AG08395 (cell line): ENCODE measurements around the gene MAFB.
"Not testable (repeated sequence)": the region's sequence is repeated elsewhere in the genome, so short reads cannot be mapped to it uniquely, and the experiment has no call there.

Experiments
- DNase-seq: peaks from one replicate; pipeline ENCODE4 v3.0.0; 2012; ENCODE audit warnings: mixed read lengths, low spot score

Gene MAFB

DNA sequence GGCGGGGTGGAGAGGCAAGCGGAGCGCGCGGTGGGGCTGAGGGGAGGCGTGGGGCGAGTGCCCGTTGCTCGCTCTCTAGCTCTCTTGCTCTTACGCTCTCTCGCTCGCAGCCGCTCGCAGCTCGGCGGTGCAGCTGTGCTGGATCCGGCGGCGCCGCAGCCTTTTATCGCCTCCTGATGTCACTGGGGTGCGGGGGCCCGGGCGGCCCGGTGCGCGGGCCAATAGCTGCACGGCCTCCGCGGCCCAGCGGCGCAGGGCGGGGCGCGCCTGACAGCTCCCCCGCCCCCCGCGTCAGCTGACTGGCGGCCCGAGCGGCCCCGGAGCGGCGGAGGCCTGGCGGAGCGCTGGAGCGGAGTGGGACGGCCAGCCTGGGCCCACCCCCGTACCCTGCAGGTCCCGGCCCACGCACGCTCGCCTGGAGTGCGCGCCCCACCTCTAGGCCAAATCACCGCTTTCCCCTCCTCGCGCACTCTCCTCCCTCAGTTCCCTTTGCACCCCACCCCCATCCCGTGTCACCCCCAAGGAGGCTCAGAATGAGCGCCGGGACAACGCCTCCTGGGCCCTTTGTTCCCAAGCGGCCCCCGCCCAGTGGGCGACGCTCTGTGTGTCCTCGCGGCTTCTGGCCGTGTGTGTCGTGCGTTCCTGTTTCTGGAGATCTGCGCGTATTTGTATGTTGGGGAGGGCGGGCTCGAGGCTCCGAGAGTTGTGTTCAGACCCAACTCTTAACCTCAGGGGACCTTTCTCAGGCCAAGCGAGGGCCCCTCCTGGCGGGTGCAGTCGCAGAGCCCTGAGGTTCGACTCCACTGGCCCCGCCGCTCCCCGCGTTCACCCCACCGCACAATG lies at the start of gene MAFB:
TSS of gene MAFB (minus strand) at position 137 of the 843 bp plus-strand sequence. CDS start 386 bp downstream, outside the sequence.
- DNase-seq, result peak; percentile 97

DNA sequence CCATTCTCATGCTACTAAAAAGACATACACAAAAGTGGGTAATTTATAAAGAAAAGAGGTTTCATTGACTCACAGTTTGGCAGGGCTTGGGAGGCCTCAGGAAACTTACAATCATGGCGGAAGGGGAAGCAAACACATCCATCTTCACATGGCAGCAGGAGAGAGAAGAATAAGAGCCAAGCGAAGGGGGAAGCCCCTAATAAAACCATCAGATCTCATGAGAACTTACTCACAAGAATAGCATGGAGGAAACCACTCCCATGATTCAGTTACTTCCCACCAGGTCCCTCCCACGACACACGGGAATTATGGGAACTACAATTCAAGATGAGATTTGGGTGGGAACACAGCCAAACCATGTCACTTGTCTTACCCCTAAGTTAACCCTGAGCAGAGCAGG lies 47.4 kb upstream of the MAFB start:
- not testable (repeated sequence) for DNase-seq

- no peak for DNase-seq
Measured at GRCh38 chr20:40728996-40729395, 40.0 kb upstream of the MAFB start.

- DNase-seq, result no peak
Measured at GRCh38 chr20:40728470-40728869, 39.4 kb upstream of the MAFB start.

- DNase-seq, result no peak
Measured at GRCh38 chr20:40727960-40728359, 38.9 kb upstream of the MAFB start.

GRCh38 chr20:40726776-40727175 lies 37.7 kb upstream of the MAFB start:
- no peak for DNase-seq

DNA sequence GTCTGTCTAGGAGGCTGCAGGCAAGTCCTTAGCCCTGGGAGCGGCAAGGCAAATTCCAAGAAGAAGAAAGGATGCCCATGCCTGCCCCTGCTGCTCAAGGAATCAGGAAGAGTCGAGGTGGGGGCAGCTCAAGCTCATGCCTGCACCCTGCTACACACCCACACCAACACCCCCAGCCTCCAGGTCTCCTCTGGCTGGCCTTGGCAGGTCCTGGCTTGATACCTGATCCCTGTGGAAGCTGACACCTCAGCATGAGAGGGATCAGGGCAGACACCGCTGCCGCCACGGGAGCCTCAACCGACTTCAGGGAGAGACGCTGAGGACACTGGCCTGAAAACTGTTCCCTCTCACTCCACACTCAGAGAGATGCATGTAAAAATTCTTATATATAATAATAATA lies 35.5 kb upstream of the MAFB start:
- DNase-seq, result no peak

DNA sequence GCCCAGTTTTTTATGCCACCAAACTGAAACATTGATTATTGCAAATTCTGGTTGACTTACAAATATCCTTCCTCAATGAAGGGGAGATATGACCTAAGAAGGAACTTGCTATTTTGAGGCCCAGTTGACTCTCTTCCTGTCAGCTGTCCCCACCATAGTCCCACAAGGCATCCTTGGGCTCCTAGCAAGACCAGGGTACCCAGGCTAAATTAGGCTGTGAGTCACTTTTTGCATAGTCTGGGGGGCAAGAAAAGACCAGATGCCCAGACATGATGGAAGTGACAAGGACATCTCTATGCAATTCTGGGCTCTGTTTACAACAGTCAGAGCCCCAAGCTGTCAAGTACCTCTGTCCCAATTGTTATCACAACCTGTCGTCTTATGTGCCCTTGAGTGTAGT lies 31.8 kb upstream of the MAFB start:
- DNase-seq, result no peak

GRCh38 chr20:40720099-40720498 lies 31.1 kb upstream of the MAFB start:
- no peak for DNase-seq

GRCh38 chr20:40718982-40719729 lies 30.1 kb upstream of the MAFB start:
- DNase-seq, result no peak

- no peak for DNase-seq
Measured at GRCh38 chr20:40718214-40718977, 29.4 kb upstream of the MAFB start.

DNA sequence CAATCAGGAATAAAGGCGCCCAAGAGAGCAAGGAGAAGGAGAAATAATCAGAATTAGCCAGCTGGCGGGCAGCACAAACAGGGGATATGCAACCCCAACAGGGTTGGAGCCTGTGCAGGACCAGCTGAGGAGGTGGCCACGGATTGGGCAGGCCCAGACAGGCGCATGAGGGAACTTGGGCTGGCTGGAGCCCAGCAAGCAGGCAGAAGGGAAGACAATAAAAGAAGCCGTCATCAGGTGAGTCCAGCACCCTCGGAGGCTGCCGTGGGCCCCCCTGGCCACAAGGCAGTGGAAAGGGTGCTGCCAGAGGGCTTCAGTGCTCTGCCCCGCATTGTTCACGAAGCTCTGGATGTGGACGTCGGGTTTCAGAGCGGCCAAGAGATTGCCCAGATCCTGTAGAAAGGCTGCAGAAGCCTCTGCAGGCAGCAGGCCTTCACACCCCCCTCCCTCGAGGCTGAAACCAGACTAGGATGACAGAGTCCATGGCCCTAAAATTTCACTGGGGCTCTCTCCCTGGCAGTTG lies 28.4 kb upstream of the MAFB start:
- DNase-seq, result no peak

- DNase-seq, result no peak
Measured at GRCh38 chr20:40715491-40715890, 26.5 kb upstream of the MAFB start.

- no peak for DNase-seq
Measured at GRCh38 chr20:40714916-40715315, 25.9 kb upstream of the MAFB start.

GRCh38 chr20:40714109-40714508 lies 25.1 kb upstream of the MAFB start:
- DNase-seq, result no peak

DNA sequence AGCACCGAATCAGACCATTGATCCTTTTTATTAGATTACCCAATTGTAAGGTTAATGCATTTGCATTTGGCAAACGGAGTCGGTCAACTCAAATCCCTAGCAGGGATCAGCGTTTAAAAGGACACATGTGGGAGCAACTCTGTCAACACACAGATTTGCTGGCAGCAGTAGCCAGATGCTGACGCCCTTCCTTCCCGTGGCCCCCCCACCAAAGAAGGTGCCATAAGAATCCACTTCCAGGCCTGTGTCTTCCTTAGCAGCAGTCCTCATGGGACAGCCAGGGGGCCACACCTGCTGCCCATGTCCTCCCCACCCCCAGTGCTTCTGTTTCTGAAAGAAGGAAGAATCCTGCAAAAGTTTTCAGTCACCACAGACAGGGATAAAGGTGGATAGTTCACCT lies 24.5 kb upstream of the MAFB start:
- DNase-seq, result no peak

DNA sequence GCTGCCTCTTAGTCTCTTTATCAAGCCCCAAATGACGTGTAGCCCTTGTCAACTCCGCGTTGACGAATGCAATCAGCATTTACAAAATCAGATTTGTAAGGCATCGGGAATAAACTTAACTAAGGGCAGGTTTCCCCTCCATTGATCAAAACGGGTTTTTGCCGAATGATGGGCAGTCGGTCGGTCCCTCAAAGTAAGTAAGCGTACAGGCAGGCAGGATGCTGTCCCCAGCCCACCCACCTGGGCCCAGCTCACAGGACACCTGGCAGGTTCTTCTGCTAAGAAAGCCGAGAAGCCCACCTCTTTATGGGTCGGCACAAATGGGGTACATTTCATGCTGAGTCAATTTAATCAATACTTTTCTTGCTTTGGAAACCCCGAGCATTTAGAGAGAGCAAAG lies 22.0 kb upstream of the MAFB start:
- DNase-seq, result no peak

- no peak for DNase-seq
Measured at GRCh38 chr20:40710603-40711002, 21.6 kb upstream of the MAFB start.

DNA sequence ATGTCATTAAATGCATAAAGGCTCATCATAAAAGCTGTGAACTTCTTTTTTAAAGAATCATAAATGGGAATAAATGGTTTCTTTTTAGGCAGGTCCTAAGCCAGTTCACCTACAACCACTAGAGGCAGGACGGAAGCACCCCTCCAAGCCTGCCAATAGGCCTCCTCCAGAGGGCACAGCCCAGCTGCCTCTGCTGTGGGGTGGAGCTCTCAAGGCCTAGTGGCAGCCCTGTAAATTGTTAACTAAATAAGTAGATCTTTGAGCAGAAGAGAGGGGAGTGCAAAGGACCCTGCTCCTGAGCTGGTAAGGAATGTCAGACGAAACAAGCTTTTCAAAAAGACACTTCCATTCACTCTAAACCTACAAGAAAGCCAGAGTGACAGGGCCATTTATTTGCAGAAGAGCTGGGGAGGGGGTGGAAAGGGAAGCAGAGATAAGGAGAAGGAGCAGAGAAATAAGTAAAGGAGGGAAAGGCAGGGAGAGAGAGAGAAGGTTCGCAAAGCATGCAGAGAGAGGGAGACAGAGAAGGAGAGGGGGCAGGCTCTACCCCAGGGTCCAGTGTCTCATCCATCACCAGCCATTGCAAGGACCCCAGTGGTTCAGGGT lies 18.0 kb upstream of the MAFB start:
- no peak for DNase-seq

- DNase-seq, result no peak
Measured at GRCh38 chr20:40705413-40705812, 16.4 kb upstream of the MAFB start.

DNA sequence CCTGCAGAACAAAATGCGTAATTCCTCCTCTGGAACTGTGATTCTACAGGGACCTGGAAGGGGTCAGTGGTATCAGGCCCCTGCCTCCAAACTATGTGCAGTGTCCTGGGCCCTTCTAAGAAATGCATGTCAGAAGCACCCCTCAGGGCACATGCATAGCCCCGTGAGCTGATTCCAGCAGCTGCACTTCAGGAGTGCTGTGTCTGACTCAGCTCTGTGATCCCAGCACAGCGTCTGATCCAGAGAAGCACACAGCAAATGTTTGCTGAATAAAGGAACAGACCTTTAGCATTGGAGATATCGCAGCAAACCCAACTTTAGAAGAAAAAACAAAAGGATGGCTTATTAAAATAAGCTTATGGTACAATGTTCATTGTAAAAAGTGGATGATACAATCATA lies 15.8 kb upstream of the MAFB start:
- no peak for DNase-seq

DNA sequence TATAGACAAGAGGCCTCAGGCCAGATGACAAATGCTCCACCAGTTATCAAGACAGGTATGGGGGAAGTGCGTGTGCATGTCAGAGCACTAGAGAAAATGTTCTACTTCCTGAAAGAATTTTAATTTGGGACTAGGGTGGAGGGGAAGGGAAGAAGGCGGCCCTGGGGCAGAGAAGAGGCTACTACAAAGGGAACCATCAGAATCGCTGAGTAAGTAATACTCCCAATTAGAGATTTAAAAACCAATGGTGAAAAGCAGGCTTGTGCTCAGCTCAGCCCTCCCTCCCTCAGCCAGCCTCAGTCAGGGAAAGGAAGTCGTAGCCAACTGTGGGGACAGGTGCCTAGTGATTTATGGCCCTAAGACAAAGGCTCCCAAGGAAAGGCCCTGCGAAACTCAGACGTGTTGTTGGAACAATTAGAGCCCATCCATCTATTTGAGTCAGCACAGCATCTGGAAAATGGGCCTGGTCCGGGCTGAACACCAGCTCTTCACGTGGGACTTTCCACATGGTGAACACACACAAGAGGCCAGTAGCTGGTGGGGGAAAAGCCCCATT lies 15.0 kb upstream of the MAFB start:
- no peak for DNase-seq
